ENCODE data around the gene SERPINA9.

DNA sequence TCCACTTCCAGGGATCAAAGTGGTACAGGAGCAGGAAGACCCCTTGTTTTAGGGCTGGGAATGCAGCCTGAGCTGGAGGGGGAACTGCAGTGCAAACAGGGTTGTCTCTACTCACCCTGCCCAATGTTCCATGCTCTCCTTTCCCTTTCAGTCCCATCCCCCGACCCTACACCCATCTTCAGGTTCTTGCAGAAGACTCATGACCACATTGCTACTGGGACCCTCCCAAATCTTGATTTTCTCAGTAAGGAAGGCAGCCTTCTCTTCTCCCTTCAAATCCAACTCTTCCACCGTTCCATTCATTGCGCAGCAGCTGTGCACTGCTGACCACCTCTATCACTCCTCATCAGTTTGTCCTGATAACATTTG is 25.3 kb downstream of the SERPINA9 start:
- TF ChIP-seq CTCF (conservative IDR thresholded peaks at IDR 0.05) (no peak), EZH2 (IDR thresholded peaks at IDR 0.05; ENCODE audit: low read depth) (no peak)

Data from PC-9 (cell line).